HTERT RPE-1 (cell line): Measurements from ENCODE around the gene FHIT.
"Not testable (repeated sequence)": the region's sequence is repeated elsewhere in the genome, so short reads cannot be mapped to it uniquely, and the experiment has no call there.

Experiments
- in situ Hi-C: fragments of 300-500 bp; cut with MboI; formaldehyde crosslinking; loops from 4 replicates; pipeline ENCODE4 v1.14.3; 2020; ENCODE audit warnings: low sequenced_read_pairs

Gene FHIT

DNA sequence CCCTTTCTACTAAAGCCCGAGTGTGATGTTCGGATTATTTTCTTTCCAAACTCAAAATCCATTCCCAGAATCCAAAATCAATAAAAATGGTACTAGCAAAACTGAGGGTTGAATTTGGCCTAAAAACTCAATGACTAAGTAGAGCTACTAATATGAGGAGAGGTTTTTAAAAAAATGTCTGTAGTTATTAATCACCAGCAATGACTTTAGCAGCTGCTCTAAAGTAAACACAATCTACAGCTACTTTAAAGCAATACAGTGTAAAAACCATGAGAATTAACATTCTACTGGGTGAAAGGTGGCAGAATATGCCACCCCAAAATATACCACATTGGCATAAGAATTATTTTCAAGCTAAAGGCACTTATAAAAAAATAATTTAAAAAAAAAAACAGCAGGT lies 23.5 kb downstream of the FHIT start:
- in situ Hi-C loops, result no loop called here

DNA sequence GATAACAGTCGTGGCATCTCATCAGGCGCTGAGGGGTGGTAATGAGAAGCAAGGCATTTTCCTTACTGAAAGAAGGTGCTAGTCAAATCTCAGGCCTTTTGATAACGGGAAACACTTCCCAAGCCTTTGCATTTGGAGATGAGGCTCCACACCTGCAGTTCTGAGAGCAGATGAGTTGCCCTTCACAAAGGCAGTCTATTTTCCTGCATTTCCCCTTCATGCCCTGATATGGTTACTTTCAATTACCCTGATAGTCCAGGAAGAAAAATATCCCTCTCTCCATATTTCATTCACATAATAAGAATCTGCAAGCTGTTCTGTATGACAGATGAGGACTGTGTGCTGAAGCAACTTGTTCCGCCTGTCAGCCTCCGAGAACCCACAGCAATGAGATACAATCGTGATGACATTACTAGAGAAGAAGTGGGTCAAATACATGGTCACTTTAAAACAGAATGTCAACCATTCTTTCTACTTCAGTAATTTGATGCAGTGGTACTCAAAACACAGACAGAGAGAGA lies 25.0 kb downstream of the FHIT start:
- in situ Hi-C loops, result no loop called here

DNA sequence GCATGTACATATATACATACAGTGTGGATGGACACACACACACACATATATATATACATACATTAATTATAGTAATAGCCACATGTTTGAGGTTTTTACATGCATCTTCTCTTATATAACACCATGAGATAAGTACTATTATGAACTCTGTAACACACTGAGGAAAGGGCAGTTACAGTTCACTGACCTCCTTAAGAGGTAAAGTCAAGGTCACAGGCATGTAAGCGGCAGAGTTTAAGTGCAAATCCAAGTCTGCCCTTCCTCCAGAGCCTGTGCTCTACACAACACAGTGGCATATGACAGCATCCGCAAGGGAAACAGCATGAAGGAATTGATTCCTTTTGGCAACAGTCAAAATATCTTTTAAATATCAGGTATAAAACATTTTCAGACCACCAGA lies 26.4 kb downstream of the FHIT start:
- in situ Hi-C loops, result no loop called here

DNA sequence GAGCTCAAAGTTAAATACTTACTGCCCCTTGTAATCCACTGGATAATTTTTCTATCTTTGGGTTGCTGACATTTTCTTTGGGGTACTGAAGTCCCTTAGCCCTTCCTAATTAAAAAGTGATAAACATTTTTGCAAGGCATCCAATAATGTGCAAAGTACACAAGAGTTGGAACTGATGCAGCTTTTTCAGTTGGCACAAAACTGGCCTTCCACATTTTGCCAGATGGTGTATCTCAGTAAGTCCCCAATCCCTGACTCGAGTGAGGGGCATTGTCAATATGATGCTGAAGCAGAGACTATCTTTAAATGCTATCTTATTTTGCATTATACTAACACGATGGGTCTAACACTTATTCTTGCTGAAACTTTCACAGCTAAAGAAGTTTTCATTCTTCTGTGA lies 27.8 kb downstream of the FHIT start:
- in situ Hi-C loops, result no loop called here

DNA sequence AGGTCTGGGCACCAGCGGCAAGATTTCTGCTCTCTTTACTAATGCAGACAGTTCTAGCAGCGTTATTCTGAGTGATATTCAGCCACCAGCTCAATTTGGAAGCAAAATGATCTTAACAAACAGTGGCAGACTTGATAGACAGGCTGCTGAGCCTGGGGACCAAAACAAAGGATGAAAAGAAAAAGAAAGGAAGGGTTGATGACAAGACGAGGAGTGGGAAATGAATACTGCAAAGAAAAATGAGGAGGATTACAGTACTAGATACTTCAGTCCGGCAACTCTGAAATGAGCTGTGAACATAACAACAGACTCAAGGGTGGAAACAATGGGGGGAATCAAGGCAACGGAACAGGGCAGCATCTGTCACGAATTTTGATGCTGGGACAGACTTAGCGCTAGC lies 28.8 kb downstream of the FHIT start:
- in situ Hi-C loops, result no loop called here

DNA sequence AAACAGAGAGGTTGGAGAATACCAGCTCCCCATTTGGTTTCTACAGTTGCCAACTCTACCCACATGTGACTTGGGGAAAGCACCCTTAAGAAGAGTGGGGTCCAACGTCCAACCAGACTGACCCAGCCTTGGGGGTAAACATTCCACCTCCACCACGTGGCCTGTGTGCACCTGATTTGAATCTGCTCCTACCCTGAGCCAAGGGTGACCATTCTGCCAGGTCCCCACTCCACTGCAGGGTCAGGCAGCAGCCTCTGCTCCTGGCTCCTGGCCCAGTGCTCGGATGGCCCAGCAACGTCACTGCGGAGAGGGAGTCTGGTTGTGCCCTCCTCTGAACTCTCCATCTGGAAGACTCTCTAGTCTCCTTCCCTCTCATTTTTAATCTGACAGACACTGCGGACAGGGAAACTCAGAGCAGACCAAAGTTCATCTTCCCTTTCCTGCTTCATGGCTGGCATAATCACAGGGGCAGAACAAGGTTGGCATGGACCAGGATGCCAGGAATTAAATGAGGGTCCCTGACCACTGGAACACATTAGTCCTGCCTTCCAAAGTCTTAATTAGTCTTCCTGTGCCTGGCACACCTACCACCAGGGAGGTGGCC lies 29.4 kb downstream of the FHIT start:
- in situ Hi-C loops, result no loop called here

DNA sequence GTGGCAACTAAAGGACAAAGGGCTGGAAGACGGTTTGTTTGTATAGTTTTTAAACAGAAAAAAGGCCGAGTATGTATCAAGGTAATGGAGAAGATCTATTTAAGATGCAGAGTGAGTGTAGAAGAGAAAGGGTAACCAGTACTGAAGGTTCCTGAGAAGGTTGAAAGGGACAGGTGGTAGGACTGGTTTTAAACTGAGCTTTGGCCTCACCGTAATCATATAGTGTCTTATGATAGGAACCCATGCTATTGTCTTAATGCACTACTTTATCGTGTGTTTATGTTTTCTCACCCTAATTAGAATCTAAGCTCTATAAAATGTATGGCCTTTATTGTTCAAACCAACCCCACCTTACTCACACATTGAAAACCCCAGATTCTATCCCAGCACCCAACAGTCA lies 32.7 kb downstream of the FHIT start:
- in situ Hi-C loops, result no loop called here

DNA sequence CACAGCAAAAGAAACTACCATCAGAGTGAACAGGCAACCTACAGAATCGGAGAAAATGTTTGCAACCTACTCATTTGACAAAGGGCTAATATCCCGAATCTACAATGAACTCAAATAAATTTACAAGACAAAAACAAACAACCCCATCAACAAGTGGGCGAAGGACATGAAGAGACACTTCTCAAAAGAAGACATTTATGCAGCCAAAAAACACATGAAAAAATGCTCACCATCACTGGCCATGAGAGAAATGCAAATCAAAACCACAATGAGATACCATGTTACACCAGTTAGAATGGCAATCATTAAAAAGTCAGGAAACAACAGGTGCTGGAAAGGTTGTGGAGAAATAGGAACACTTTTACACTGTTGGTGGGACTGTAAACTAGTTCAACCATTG lies 35.1 kb downstream of the FHIT start:
- in situ Hi-C loops, result not testable (repeated sequence)

DNA sequence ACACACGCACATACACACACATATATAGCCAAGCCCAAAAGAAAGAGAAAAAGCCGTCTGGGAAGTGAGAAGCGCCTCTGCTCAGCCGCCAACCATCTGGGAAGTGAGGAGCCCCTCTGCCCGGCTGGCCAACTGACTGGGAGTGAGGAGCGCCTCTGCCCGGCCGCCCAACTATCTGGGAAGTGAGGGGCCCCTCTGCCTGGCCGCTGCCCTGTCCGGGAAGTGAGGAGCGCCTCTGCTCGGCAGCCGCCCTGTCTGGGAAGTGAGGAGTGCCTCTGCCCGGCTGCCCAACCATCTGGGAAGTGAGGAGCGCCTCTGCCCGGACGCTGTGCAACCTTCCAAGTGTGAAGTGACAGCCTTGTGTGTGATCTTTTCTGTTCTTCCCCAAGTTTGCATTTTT lies 49.2 kb downstream of the FHIT start:
- in situ Hi-C loops, result no loop called here

DNA sequence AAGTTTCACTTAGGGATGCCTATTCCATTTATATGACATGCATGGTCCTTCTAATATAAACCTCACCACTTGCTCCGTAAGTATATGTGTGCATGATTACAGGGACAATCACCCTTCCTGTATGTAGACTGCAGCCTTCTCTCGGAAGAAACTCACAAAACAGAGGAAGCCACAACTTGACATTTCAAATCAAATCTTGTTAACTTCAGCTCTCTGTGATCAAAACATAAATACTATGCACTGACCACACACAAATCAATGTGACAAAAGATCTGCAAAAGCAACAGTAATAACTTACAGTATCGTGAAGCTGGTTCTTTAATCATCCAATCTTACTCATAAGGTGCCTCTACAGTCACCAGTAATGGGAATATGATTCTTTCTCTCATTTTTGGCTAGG lies 50.2 kb downstream of the FHIT start:
- in situ Hi-C loops, result no loop called here

DNA sequence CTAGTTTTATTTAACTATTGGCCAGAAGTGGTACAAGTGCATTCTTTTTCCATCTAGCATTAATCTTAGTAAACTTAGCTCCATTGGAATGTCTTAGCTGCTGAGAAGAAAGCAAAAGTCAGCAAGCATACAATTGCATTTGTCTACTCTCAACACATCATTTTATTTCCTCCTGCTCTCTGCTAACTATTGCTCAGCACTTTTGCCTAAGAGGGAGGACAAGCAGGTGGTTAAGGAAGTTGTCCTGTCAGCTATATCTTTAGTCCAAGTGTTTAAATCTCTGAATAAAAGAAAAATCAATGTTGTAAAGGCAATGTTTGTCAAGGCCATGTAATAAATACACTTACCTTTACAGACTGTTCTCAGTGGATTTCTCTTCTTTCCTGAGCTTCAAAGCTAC lies 51.0 kb downstream of the FHIT start:
- in situ Hi-C loops, result no loop called here

DNA sequence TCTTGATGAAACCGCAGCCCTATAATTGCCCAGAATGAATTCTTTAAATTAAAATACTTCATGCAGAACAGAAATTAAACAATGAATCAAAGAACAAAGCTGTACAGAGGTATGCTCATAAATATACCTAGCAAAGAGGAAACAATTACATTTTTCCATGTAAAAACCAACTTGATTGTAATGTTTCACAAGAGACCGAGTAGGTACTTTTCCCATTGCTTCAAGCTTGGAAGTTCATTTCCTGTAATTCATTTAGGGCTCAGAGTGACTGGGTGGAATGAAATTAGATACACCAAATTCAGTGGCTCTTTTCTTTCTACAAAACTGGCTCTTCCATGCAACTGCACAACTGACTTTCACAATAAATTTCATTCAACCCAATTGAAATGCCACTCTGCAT lies 51.4 kb downstream of the FHIT start:
- in situ Hi-C loops, result no loop called here

DNA sequence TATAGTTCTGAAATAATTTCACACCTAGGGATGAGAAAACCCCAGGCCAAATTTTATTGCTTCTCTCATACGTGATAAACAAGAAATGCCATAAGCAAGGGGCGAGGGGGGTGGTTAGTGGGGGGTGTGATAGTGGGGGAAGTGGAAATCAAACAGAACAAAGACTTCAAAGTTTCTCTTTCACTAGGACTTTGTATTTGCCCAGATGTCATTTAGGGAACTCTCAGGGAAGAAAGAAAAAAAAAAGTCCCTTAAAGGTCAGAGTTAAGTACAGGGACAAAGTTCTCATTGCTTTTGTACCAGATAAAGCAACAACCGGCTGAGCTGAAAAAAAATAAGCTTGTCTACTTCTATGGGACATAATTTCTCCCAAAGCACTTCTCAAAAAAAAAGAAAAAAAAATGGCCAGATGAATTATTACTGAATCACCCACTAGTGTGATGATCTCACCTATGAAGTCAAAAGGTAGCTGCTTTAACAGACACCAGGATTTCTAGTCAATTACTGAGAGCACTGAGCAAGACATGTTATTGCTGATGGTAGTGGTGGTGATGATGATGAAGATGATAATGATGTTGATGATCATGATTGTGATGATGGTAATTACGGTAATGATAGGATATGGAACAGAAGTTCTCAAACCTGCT lies 56.2 kb downstream of the FHIT start:
- in situ Hi-C loops, result no loop called here

DNA sequence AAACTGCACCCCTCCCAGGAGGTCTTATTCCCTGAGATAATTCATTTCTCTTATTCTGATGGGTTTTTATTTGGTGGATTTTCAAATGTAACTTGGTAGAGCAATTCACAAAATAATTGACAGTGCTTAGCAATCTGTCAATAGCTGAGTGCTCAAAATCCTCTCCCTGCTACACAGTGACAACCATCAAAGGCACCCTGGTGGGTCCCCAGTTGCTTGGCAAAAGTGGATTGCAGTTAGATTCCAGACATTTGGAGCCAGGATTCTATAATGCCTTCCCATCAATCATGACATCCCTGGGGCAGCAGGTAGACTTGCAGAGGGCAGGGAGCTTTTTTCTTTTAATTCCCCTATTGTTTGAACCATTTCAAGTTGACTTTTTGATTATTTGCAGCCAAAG lies 59.0 kb downstream of the FHIT start:
- in situ Hi-C loops, result no loop called here

DNA sequence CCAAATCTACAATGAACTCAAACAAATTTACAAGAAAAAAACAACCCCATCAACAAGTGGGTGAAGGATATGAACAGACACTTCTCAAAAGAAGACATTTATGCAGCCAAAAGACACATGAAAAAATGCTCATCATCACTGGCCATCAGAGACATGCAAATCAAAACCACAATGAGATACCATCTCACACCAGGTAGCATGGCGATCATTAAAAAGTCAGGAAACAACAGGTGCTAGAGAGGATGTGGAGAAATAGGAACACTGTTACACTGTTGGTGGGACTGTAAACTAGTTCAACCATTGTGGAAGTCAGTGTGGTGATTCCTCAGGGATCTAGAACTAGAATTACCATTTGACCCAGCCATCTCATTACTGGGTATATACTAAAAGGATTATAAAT lies 61.0 kb downstream of the FHIT start:
- in situ Hi-C loops, result not testable (repeated sequence)

DNA sequence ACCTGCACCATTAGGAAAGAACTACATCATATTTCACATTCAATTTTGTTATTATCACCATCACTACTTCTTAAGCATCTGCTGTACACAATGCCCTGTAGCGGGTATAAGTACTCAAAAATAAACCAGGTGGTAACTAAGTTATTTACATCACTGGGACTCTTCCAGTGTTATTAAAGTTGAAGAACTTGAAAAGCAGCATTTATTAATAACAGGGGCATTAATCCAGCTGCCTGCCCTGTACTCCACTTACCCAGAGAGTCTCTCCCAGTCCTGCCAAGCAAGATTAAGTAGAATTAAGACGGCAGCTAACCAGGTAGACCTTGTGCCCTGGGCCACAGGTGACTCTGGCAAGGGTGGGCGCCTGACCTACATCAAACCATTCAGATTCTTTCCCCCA lies 65.2 kb downstream of the FHIT start:
- in situ Hi-C loops, result no loop called here

DNA sequence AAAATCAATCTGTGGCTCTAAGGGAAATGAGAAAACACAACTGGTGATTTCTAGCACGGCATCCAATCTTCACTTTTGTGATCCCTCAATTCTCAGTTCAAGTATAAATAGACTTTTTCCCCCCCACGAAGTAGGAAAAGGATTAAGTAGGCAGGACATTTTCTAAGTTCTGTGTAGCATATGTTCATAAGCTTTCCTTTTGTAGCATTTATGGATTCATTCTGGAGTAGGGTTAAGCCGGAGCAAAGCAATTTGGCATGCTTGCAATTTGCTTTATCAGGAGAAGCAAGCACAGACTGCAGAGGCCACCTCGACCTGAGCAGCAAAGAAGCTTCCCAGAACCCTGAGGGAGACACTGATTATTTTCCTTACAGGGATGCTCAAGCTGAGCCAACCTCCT lies 66.3 kb downstream of the FHIT start:
- in situ Hi-C loops, result no loop called here

DNA sequence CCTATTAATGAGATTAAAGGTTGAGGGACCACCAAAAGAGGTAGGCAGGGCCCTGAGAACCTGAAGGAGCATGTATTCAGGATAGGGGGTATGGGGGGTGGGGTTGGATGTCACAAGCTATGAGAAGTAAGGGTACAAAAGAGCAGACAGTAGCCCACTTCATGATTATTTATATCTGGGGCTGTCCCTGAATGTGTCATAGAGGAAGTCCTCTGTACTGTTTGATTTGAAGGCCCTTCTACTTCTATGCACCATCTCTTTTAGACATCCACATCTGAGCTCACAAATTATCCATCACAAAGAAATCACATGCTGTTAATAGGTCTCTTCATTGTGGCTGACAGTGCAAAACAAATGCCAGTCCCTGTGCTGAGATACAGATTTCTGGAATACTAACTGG lies 68.6 kb downstream of the FHIT start:
- in situ Hi-C loops, result no loop called here

DNA sequence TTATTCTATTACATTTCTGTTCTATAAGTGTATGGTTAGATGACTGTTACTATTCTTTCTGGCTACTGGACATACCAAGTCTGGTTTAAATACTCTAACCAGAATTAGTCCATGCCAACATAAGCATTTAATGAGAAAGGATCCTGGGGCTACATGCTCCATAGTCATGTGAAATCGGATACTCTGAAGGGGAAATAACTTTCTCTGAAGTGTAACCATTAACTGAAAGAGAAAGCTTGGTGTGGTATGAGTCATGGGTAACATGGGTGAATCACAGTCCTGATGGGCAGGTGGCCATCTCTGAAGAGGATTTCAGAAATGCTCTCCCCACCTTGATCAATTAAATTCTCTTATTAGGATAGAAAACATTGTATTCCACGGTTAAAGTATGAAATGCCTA lies 69.4 kb downstream of the FHIT start:
- in situ Hi-C loops, result no loop called here

DNA sequence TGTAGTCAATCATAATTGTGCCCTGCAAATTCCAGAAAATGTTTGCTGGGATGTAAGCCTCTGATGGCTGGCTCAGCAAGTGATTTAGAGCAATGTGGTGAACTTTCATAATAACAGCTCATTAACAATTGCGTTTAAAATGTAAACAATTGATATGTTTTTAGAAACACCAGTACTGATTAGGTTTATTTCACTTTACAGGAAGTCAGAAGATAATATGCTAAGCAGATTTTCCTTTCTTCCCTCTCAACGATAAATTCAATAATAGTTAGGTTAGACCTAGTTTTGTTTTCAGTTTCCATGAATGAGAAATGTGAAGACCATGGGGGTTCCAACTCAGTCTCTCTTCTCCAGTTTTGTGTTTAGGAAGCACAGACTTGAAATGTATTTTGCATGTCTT lies 71.0 kb downstream of the FHIT start:
- in situ Hi-C loops, result no loop called here

DNA sequence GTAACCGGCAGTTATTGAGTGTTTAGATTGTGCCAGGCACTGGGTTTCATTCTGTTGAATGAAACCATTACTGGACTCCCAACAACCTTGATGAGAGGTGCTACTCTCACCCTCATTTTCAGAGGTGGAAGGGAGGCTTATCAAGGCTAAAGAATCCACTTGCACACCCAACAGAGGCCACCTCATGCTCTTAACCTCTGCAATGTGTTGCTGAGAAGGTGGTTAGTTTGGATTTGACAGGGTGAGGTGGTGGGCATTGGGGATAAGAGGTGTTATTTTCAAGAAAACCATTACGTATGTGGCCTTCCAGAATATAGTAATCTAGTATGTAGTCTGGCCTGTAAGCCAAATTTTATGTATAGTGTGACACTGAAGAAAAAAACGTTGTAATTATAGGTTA lies 73.1 kb downstream of the FHIT start:
- in situ Hi-C loops, result no loop called here

DNA sequence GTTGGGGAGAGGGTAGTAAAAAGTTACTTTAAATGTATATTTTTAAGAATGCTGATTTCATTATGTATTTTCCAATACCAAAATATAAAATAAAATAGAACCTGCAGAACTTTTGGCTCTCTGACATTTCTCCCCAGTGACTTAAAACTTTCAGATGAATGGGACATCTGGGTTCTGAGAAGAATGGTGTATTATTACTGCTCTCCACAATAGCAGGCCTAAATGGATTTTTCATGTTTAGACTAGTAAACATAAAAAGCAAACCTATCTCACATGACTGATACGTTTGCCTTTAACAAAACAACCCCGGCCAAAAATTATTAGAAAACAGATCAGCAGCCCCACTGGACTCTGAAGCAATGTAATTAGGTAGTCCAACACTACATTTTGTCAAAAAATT lies 73.8 kb downstream of the FHIT start:
- in situ Hi-C loops, result no loop called here

DNA sequence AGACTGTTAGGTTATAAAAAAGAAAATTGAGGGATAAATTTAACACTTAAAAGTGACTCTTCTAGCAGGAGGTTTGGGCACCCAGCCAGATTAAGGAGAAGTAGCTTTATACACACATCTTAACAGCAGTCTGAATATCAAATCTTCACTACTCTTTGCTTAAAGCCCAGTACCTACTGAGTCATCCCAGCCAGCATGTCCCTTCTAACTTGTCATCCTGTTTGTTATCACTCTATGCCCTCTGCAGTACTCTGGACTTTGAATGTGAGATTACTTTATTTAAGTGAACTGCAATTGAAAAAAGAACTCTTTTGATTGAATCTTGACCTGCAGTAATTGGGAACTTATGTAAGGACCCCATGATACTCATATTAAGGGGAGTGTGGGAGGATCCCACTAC lies 77.6 kb downstream of the FHIT start:
- in situ Hi-C loops, result no loop called here
